BLaER1 treated with 17β-estradiol and CSF1 and Interleukin-3, amounts not matched to agents 10 nM and 100 nM (cell line): Measurements from ENCODE around the gene CLINT1.

Experiments used
- H3K27ac ChIP-seq, 11 experiments: shearing (Covaris generic); formaldehyde crosslinking; 2 replicates each; pipeline ENCODE4 v1.8.1; 2022
- H3K27me3 ChIP-seq, 11 experiments: shearing (Covaris generic); formaldehyde crosslinking; 2 replicates each; pipeline ENCODE4 v1.8.1; 2022
- H3K36me3 ChIP-seq, 11 experiments: shearing (Covaris generic); formaldehyde crosslinking; 2 replicates each; pipeline ENCODE4 v1.8.1; 2022
- H3K4me1 ChIP-seq, 10 experiments: shearing (Covaris generic); formaldehyde crosslinking; 2 replicates each; pipeline ENCODE4 v1.8.1; 2022
- H3K4me2 ChIP-seq, 11 experiments: shearing (Covaris generic); formaldehyde crosslinking; 2 replicates each; pipeline ENCODE4 v1.8.1; 2022
- H3K4me3 ChIP-seq, 10 experiments: shearing (Covaris generic); formaldehyde crosslinking; 2 replicates each; pipeline ENCODE4 v1.8.1; 2022
- H3K9ac ChIP-seq, 11 experiments: shearing (Covaris generic); formaldehyde crosslinking; 2 replicates each; pipeline ENCODE4 v1.8.1; 2022
- H3K9me3 ChIP-seq, 11 experiments: shearing (Covaris generic); formaldehyde crosslinking; replicated peaks in 1 of 11; 2 replicates each; pipeline ENCODE4 v1.8.1; 2022
- H4K20me1 ChIP-seq, 11 experiments: shearing (Covaris generic); formaldehyde crosslinking; 2 replicates each; pipeline ENCODE4 v1.8.1; 2022
- Cebpa-rat ChIP-seq, 11 experiments: shearing (Covaris generic); IDR thresholded peaks; 2 replicates each; pipeline ENCODE4 v1.8.1; 2022

The CLINT1 gene

GRCh38 chr5:157744051-157745011 is 114.6 kb downstream of the CLINT1 start:
- peaks cover 0 to 11% (median 5%) of the 10 kb centered on the region in 11 experiments; a peak in 13 of 22 replicates for H3K36me3 ChIP-seq
- H4K20me1 ChIP-seq: no peaks in the 10 kb centered on the region
- H3K9me3 ChIP-seq: no peaks in the 10 kb centered on the region
- peak overlapping the region; percentile 89 to 93 (median 90) for H3K9ac ChIP-seq
- H3K27ac ChIP-seq: peak overlapping the region; percentile 72 to 90 (median 84)
- peak overlapping the region; percentile 80 to 98 (median 95) for H3K4me2 ChIP-seq
- H3K4me1 ChIP-seq: peaks cover 0 to 21% (median 13%) of the 10 kb centered on the region in 10 experiments; a peak in 16 of 20 replicates
- H3K27me3 ChIP-seq: peaks cover 0 to 12% (median 8%) of the 10 kb centered on the region in 11 experiments; a peak in 9 of 22 replicates
- no peak for TF ChIP-seq Cebpa-rat (IDR thresholded peaks at IDR 0.05)
- H3K4me3 ChIP-seq: peak overlapping the region; percentile 81 to 96 (median 90)

- Histone ChIP-seq H3K27me3 (peaks cover 0 to 12% (median 8%) of the 10 kb centered on the region in 11 experiments; a peak in 9 of 22 replicates), H3K9me3 (no peaks in the 10 kb centered on the region), H3K36me3 (peaks cover 0 to 18% (median 7%) of the 10 kb centered on the region in 11 experiments; a peak in 14 of 22 replicates), H3K9ac (peak within 1 kb of the TSS; percentile 89 to 93 (median 90)), H3K4me3 (peak within 1 kb of the TSS; percentile 81 to 96 (median 90)), H3K27ac (peak within 1 kb of the TSS; percentile 72 to 90 (median 84)), H3K4me2 (peak within 1 kb of the TSS; percentile 80 to 98 (median 95)), H4K20me1 (no peaks in the 10 kb centered on the region), H3K4me1 (peaks cover 0 to 21% (median 13%) of the 10 kb centered on the region in 10 experiments; a peak in 16 of 20 replicates)
- no peak for TF ChIP-seq Cebpa-rat (IDR thresholded peaks at IDR 0.05)
Observed at GRCh38 chr5:157743163-157744050, 115.5 kb downstream of the CLINT1 start, which contains the start of gene LSM11. Gene LSM11 (plus strand): TSS chr5:157743712. CDS start chr5:157743751, 39 bp downstream.

- peaks cover 0 to 17% (median 13%) of the 10 kb centered on the region in 10 experiments; a peak in 16 of 20 replicates for H3K4me1 ChIP-seq
- H3K4me3 ChIP-seq: no peak overlapping the region
- H3K4me2 ChIP-seq: no peak overlapping the region
- no peak for TF ChIP-seq Cebpa-rat (IDR thresholded peaks at IDR 0.05)
- no peak overlapping the region for H3K27ac ChIP-seq
- H3K27me3 ChIP-seq: peaks cover 0 to 12% (median 8%) of the 10 kb centered on the region in 11 experiments; a peak in 9 of 22 replicates
- H3K9me3 ChIP-seq: no peaks in the 10 kb centered on the region
- H3K36me3 ChIP-seq: peaks cover 0 to 41% (median 24%) of the 10 kb centered on the region in 11 experiments; a peak in 16 of 22 replicates
- H4K20me1 ChIP-seq: no peaks in the 10 kb centered on the region
- H3K9ac ChIP-seq: no peak overlapping the region
Observed at GRCh38 chr5:157741131-157741530, 117.8 kb downstream of the CLINT1 start.

GRCh38 chr5:157740229-157740610 is 118.7 kb downstream of the CLINT1 start:
- no peak overlapping the region for H3K27ac ChIP-seq
- H3K4me3 ChIP-seq: no peak overlapping the region
- H3K9me3 ChIP-seq: no peaks in the 10 kb centered on the region
- H4K20me1 ChIP-seq: no peaks in the 10 kb centered on the region
- H3K4me2 ChIP-seq: no peak overlapping the region
- no peak overlapping the region for H3K9ac ChIP-seq
- peaks cover 0 to 50% (median 24%) of the 10 kb centered on the region in 11 experiments; a peak in 18 of 22 replicates for H3K36me3 ChIP-seq
- peaks cover 0 to 16% (median 13%) of the 10 kb centered on the region in 10 experiments; a peak in 16 of 20 replicates for H3K4me1 ChIP-seq
- no peak for TF ChIP-seq Cebpa-rat (IDR thresholded peaks at IDR 0.05)
- H3K27me3 ChIP-seq: peaks cover 0 to 12% (median 8%) of the 10 kb centered on the region in 11 experiments; a peak in 9 of 22 replicates

- Histone ChIP-seq H4K20me1 (no peaks in the 10 kb centered on the region), H3K36me3 (peaks cover under 1 to 56% (median 24%) of the 10 kb centered on the region in 11 experiments; a peak in 18 of 22 replicates), H3K27ac (no peak overlapping the region), H3K9ac (no peak overlapping the region), H3K4me1 (peaks cover 0 to 10% (median 8%) of the 10 kb centered on the region in 10 experiments; a peak in 16 of 20 replicates), H3K9me3 (no peaks in the 10 kb centered on the region), H3K4me2 (no peak overlapping the region), H3K27me3 (peaks cover 0 to 7% (median 5%) of the 10 kb centered on the region in 11 experiments; a peak in 9 of 22 replicates), H3K4me3 (no peak overlapping the region)
- no peak for TF ChIP-seq Cebpa-rat (IDR thresholded peaks at IDR 0.05)
Observed at GRCh38 chr5:157739388-157740228, 119.3 kb downstream of the CLINT1 start.

- Histone ChIP-seq H3K9me3 (no peaks in the 10 kb centered on the region), H3K27me3 (no peaks in the 10 kb centered on the region), H3K27ac (no peak overlapping the region), H4K20me1 (no peaks in the 10 kb centered on the region), H3K4me1 (peaks cover 0 to 11% (median 7%) of the 10 kb centered on the region in 10 experiments; a peak in 11 of 20 replicates), H3K9ac (no peak overlapping the region), H3K36me3 (peaks cover 6 to 72% (median 39%) of the 10 kb centered on the region in 11 experiments; a peak in 19 of 22 replicates), H3K4me3 (no peak overlapping the region), H3K4me2 (no peak overlapping the region)
- TF ChIP-seq Cebpa-rat (IDR thresholded peaks at IDR 0.05): no peak
Observed at GRCh38 chr5:157735991-157736390, 123.0 kb downstream of the CLINT1 start.
